Measurements from ENCODE around the gene RBM24. TPM values are rescaled to one million over a fixed set of nuclear protein-coding genes. Genes with fewer than 3 reads are reported as not detected.

The RBM24 gene
- polyA plus RNA-seq, 1 donor from 2014 or later: 4.9 TPM

DNA sequence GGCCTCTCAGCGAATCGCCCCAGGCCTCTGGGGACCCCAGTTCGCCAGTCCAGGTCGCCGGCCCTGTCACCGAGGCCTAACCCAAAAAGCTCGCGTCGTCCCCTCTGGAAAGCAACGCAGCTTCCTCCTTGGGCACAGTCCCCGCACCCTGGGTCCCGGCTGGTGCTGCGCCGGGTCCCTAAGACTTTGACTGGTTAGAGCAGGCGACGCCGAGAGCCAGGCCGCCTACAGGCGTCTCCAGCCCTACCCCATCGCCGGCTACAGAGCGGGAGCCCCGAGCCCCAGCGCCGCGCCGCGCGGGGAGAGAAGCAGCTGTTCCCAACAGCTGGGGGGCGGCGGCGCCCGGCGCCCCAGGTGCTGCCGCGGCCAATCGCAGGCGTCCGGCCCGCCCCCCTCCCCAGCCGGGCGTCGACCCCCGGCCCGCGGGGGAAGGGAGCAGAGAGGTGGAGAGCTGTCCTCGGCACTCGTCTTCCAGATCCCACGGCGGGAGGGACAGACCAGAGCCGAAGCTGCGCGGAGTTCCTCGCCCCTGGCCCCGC is 540 bp upstream of the RBM24 start:
- TF ChIP-seq REST (IDR thresholded peaks at IDR 0.05; ENCODE audit: borderline replicate concordance) (no peak), RAD21 (conservative IDR thresholded peaks at IDR 0.05) (no peak), MXI1 (conservative IDR thresholded peaks at IDR 0.05; ENCODE audit: poor library complexity, severe bottlenecking) (no peak), EP300 (conservative IDR thresholded peaks at IDR 0.05; ENCODE audit: poor library complexity, severe bottlenecking) (no peak), CTCF (IDR thresholded peaks at IDR 0.05; ENCODE audit: poor library complexity, severe bottlenecking) (no peak), SMC3 (conservative IDR thresholded peaks at IDR 0.05; ENCODE audit: poor library complexity) (no peak), POLR2AphosphoS5 (IDR thresholded peaks at IDR 0.05) (no peak), TAF1 (IDR thresholded peaks at IDR 0.05; ENCODE audit: low read depth) (no peak), EZH2 (IDR thresholded peaks at IDR 0.05; ENCODE audit: borderline replicate concordance, insufficient read depth, low read length, poor library complexity, severe bottlenecking) (no peak)
- Histone ChIP-seq H3K36me3 (ENCODE audit: insufficient read depth, low read length) (no peaks in the 10 kb centered on the region), H2AFZ (ENCODE audit: low read depth, low read length) (no peak overlapping the region), H3K27me3 (ENCODE audit: insufficient read depth, low read depth, low read length) (peaks cover 28% of the 10 kb centered on the region), H4K20me1 (ENCODE audit: insufficient read depth) (no peaks in the 10 kb centered on the region), H3K9me2 (ENCODE audit: insufficient read depth, low read length) (no peaks in the 10 kb centered on the region), H3K79me2 (replicated peaks; ENCODE audit: insufficient read depth, low read length) (no peaks in the 10 kb centered on the region), H3F3A (ENCODE audit: insufficient read depth, low read length, poor library complexity, severe bottlenecking) (no peaks in the 10 kb centered on the region), H3K4me2 (ENCODE audit: low read length) (no peak overlapping the region), H3K4me3 (ENCODE audit: low read length) (peak overlapping the region; percentile 82), H3K27ac (ENCODE audit: low read length) (no peak overlapping the region), H3K9me3 (ENCODE audit: low read length) (no peaks in the 10 kb centered on the region), H3K9ac (ENCODE audit: low read length) (peak overlapping the region; percentile 48)

DNA sequence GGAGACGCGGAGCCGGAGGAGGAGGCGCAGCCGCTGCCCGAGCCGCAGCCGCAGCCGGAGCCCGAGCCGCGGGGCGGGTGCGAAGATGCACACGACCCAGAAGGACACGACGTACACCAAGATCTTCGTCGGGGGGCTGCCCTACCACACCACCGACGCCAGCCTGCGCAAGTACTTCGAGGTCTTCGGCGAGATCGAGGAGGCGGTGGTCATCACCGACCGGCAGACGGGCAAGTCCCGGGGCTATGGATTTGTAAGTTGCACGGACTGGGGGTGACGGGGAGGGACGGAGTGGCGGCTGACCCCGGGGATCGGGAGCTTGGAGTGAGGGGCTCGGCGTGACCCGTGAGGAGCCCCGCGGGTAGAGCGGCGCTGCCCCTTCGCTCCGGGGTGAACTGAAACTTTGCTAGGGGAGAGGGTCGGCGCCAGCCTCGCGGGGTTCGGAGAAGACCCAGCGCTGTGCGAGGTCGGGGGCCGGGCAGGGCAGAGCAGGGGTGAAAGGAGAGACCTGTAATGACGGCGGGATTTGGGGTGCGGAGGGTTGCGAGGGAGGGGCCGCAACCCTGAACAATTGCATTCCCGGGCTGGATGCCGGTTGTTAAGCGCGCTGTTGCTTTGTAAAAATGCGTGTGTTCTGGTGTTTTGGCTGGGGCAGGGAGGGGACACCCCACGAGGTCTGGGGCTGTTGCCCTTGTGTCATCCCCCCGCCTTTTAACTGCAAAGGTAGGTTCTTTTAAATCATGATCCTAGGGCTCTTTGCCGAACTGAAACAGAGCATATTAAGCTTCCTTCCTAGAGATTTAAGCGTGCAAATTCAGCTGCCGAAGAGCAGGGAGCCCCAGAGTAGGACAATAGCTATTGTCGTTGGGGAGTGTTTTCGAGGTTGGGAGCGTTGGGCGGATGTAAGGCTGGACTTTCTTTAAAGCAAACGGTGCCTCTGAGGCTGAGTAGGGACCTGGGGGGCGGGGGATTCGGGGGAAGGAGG is 628 bp downstream of the RBM24 start:
- Histone ChIP-seq H3K4me3 (ENCODE audit: low read length) (peak overlapping the region; percentile 82), H3K4me2 (ENCODE audit: low read length) (peak overlapping the region; percentile 46), H4K20me1 (ENCODE audit: insufficient read depth) (no peaks in the 10 kb centered on the region), H3K9me2 (ENCODE audit: insufficient read depth, low read length) (no peaks in the 10 kb centered on the region), H3K79me2 (replicated peaks; ENCODE audit: insufficient read depth, low read length) (no peaks in the 10 kb centered on the region), H3F3A (ENCODE audit: insufficient read depth, low read length, poor library complexity, severe bottlenecking) (no peaks in the 10 kb centered on the region), H3K27me3 (ENCODE audit: insufficient read depth, low read depth, low read length) (peaks cover 28% of the 10 kb centered on the region), H3K9me3 (ENCODE audit: low read length) (no peaks in the 10 kb centered on the region), H3K36me3 (ENCODE audit: insufficient read depth, low read length) (no peaks in the 10 kb centered on the region), H3K27ac (ENCODE audit: low read length) (no peak overlapping the region), H3K9ac (ENCODE audit: low read length) (peak overlapping the region; percentile 51), H2AFZ (ENCODE audit: low read depth, low read length) (peak overlapping the region; percentile 47)
- peak; percentile 9 for TF ChIP-seq POLR2AphosphoS5 (IDR thresholded peaks at IDR 0.05)
- no peak for TF ChIP-seq TAF1 (IDR thresholded peaks at IDR 0.05; ENCODE audit: low read depth)
- no peak for TF ChIP-seq SMC3 (conservative IDR thresholded peaks at IDR 0.05; ENCODE audit: poor library complexity)
- no peak for TF ChIP-seq EZH2 (IDR thresholded peaks at IDR 0.05; ENCODE audit: borderline replicate concordance, insufficient read depth, low read length, poor library complexity, severe bottlenecking)
- TF ChIP-seq REST (IDR thresholded peaks at IDR 0.05; ENCODE audit: borderline replicate concordance): no peak
- no peak for TF ChIP-seq CTCF (IDR thresholded peaks at IDR 0.05; ENCODE audit: poor library complexity, severe bottlenecking)
- peak; percentile 26 for TF ChIP-seq MXI1 (conservative IDR thresholded peaks at IDR 0.05; ENCODE audit: poor library complexity, severe bottlenecking)
- no peak for TF ChIP-seq EP300 (conservative IDR thresholded peaks at IDR 0.05; ENCODE audit: poor library complexity, severe bottlenecking)
- peak; percentile 9 for TF ChIP-seq RAD21 (conservative IDR thresholded peaks at IDR 0.05)
